K562 (cell line): ENCODE results near the gene ALS2. TPM values are rescaled to one million over a fixed set of nuclear protein-coding genes. Genes with fewer than 3 reads are reported as not detected.

Source experiments
- CREB1 ChIP-seq, 2 experiments: sonication (generic) in 1 of 2; formaldehyde crosslinking in 1 of 2; IDR thresholded peaks; 2 replicates each; pipeline versions ENCODE4 v1.6.1 to v1.8.0; 2012 to 2022; ENCODE audit warnings: inconsistent platforms in 1 of 2, mild to moderate bottlenecking in 1 of 2, missing genetic modification reagents in 1 of 2, moderate library complexity in 1 of 2
- CTCF ChIP-seq, 3 experiments: IDR thresholded peaks in 2 of 3; conservative IDR thresholded peaks in 1 of 3; 2 replicates each; pipeline ENCODE4 v1.5.1; 2011 to 2012; ENCODE audit warnings: low read length in 3 of 3, mild to moderate bottlenecking in 3 of 3, control low read depth in 2 of 3, improper control_type of control experiment in 1 of 3, inconsistent platforms in 1 of 3, low read depth in 1 of 3, mixed read lengths in 1 of 3, moderate library complexity in 1 of 3; ENCODE audit not compliant: insufficient read depth in 2 of 3
- ESRRA ChIP-seq: fragments of 450-650 bp; IDR thresholded peaks from 2 replicates; pipeline ENCODE4 v1.6.1; 2014; ENCODE audit warnings: low read depth, mild to moderate bottlenecking, moderate library complexity, borderline replicate concordance
- RBM25 ChIP-seq: fragments of 200-400 bp; formaldehyde crosslinking; IDR thresholded peaks from 2 replicates; pipeline ENCODE4 v1.6.1; 2018; ENCODE audit warnings: low read length, low read depth, moderate library complexity; ENCODE audit not compliant: severe bottlenecking
- REST ChIP-seq, 2 experiments: fragments of 450-650 bp; formaldehyde crosslinking in 1 of 2; IDR thresholded peaks; 2 replicates each; pipeline versions ENCODE4 v1.4.0 to v1.6.1; 2014 to 2020; ENCODE audit warnings: mild to moderate bottlenecking in 2 of 2, borderline replicate concordance in 1 of 2, low read depth in 1 of 2
- polyA plus RNA-seq, 8 experiments: library from polyadenylated mRNA; depleted of rRNA in 4 of 8; stranded (reverse) in 5 of 8; unstranded in 3 of 8; fragments of >200 nt; fragmentation: Nextera tagmentation in 2 of 8; fragmentation: Illumina TruSeq in 1 of 8; extraction: Ambion mirVana in 2 of 8; extraction: Trizol in 1 of 8; gene quantifications; 2 replicates each; pipeline versions ENCODE4 v1.2.1 to v1.2.3, GENCODE V29; 2011 to 2014; ENCODE audit warnings: inconsistent platforms in 1 of 8, missing spikeins in 1 of 8
- total RNA-seq, 7 experiments: library from RNA; depleted of rRNA in 6 of 7; stranded (reverse); fragments of >200 nt in 6 of 7; fragmentation: Illumina TruSeq in 2 of 7; extraction: Trizol in 2 of 7; gene quantifications; 2 replicates each; pipeline versions ENCODE4 v1.2.1 to v1.2.3, GENCODE V29; 2011 to 2021; ENCODE audit warnings: low replicate concordance in 1 of 7

ALS2 gene
- total and polyA plus RNA-seq, 9 of the 15 experiments (the other 6 are each of a cell fraction or from before 2014, with no cell fraction given): 5.2 to 17.7 (median 11.6) TPM

- TF ChIP-seq REST (IDR thresholded peaks at IDR 0.05; ENCODE audit: borderline replicate concordance) (0 out of 2 replicates have a peak, but pooled peaks have one; percentile 12), REST (CRISPR knock-in tag; IDR thresholded peaks at IDR 0.05; ENCODE audit: low read depth) (no peak), ESRRA (no peak), RBM25 (no peak), CREB1 (IDR thresholded peaks at IDR 0.05) (no peak), CREB1 (CRISPR knock-in tag; IDR thresholded peaks at IDR 0.05) (no peak), CTCF (IDR thresholded peaks at IDR 0.05 in 2 of 3, conservative IDR thresholded peaks at IDR 0.05 in 1 of 3; ENCODE audit: insufficient read depth in 2 of 3, low read depth in 1 of 3, low read length in 3 of 3) (peak; percentile 62 to 92 (median 70))
Observed at GRCh38 chr2:201680743-201681142, 100.0 kb downstream of the ALS2 start (continued).
